ENCODE results near the gene KLHL1. TPM values are rescaled to one million over a fixed set of nuclear protein-coding genes. Genes with fewer than 3 reads are reported as not detected.

Gene KLHL1, protein sequence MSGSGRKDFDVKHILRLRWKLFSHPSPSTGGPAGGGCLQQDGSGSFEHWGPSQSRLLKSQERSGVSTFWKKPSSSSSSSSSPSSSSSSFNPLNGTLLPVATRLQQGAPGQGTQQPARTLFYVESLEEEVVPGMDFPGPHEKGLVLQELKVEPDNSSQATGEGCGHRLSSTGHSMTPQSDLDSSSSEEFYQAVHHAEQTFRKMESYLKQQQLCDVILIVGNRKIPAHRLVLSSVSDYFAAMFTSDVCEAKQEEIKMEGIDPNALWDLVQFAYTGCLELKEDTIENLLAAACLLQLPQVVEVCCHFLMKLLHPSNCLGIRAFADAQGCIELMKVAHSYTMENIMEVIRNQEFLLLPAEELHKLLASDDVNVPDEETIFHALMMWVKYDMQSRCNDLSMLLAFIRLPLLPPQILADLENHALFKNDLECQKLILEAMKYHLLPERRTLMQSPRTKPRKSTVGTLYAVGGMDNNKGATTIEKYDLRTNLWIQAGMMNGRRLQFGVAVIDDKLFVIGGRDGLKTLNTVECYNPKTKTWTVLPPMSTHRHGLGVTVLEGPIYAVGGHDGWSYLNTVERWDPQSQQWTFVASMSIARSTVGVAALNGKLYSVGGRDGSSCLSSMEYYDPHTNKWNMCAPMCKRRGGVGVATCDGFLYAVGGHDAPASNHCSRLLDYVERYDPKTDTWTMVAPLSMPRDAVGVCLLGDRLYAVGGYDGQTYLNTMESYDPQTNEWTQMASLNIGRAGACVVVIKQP
- 0.03 TPM in 1 of 2 replicates, not detected in the other for total RNA-seq (2014; rRNA removed; shearing (Covaris generic))

GRCh38 chr13:70108356-70109105 lies at the start of gene KLHL1:
Gene KLHL1, minus strand, starts transcription at chr13:70108452. Its CDS starts 753 bp downstream, at chr13:70107699.

GRCh38 chr13:70107498-70108281 lies 562 bp downstream of the KLHL1 start, which contains the start of gene ATXN8OS:
Gene ATXN8OS, plus strand, starts transcription at chr13:70107826.

Small RNAs within 50 kb of the gene (small RNA-seq; reads per million reads assigned to genes)
- gene RNY3P10: not detected

Other genes starting within 250 kb of the KLHL1 start
- gene ATXN8OS, start 626 bp downstream of the KLHL1 start, total RNA-seq (2014; rRNA removed; shearing (Covaris generic)): not detected in 2 replicates